GM21717 (cell line): Measurements from ENCODE around the gene GRM4.

Experiments used
- ATAC-seq: cut with Tn5 transposase; IDR thresholded peaks from one replicate; pipeline ENCODE4 v1.9.1; 2021; ENCODE audit warnings: mild to moderate bottlenecking, moderate library complexity; ENCODE audit not compliant: unreplicated experiment

The GRM4 gene

DNA sequence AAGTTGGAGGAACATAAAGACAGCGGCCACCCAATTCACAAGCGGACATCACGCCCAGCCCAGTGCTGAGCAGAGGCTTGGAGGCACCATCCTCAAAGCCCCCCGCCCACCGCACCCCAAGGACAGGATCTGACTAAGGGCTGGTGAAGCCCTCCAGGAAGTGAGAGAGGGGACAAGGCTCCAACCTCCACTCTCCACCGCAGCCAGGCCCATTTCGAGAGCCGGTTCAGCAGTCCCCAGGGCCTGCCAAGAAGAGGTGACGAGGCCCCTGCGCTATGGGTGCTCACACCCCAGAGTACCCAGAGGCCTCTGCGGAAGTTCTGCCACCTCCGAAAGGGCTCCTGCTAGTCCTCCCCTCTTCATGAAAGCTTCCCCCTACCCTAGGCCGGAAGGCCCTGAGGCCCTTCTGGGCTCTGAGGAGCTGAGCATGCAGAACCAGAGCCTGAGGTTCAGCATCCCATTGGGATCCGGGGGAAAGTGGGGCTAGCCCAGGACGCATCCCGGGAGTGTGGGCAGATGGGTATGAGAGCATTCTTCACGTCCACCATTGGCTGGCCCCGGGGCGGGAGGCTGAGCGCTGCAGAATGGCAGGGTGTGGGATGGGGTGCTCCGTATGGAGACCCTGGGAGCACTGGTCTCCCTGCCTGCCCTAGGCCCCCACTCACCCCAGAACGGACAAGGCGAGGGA lies 2.5 kb downstream of the GRM4 start:
- no peak for ATAC-seq

GRCh38 chr6:34142061-34142998 lies 3.6 kb downstream of the GRM4 start:
- ATAC-seq, result no peak

DNA sequence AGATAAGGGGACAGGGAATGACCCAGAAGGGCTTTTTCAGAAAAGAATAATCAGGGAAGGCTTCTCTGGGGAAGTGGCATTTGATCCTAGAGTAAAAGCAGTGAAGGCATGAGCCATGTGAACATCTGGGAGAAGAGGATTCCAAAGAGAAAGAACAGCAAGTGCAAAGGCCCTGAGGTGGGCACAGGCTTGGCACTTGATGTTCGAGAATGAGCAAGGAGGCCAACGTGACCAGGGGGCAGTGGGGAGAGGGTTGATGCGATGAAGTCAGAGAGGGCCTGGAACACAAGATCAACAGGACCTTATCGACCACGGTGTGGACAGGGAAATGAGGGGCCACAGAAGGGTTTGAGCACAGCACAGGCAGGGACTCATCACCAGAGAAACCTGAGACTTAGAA lies 5.8 kb downstream of the GRM4 start:
- ATAC-seq, result no peak

DNA sequence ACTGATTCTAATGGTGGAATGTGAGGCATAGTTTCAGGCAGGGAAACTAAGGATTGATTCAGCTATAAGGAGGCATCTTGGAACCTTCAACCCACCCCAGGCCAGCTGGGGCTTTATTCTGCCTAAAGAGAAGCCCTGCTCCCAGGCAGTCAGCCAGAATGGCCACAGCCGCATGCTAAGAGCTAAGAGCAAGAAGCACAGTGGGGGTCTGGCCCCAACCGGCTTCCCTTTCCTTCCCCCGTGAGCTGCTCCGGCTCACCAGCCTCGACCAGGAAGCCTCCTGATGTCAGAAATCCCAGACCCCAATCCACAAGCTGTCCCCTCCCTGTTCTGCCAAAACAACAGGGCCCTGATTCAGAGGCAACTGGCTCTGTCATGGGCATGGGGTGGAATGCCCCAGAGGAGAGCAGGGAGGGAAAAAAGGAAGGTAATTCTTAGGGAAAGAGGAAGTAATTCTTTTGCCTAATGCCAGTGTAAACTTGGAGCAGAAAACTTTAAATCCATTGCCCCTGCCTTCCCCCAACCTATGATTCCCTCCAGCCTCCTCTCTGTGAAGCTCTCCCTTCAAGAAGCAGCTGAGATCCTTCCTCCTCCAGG lies 6.9 kb downstream of the GRM4 start:
- no peak for ATAC-seq

GRCh38 chr6:34138191-34138590 lies 7.7 kb downstream of the GRM4 start:
- ATAC-seq, result no peak

- no peak for ATAC-seq
Measured at GRCh38 chr6:34135541-34135940, 10.3 kb downstream of the GRM4 start.

DNA sequence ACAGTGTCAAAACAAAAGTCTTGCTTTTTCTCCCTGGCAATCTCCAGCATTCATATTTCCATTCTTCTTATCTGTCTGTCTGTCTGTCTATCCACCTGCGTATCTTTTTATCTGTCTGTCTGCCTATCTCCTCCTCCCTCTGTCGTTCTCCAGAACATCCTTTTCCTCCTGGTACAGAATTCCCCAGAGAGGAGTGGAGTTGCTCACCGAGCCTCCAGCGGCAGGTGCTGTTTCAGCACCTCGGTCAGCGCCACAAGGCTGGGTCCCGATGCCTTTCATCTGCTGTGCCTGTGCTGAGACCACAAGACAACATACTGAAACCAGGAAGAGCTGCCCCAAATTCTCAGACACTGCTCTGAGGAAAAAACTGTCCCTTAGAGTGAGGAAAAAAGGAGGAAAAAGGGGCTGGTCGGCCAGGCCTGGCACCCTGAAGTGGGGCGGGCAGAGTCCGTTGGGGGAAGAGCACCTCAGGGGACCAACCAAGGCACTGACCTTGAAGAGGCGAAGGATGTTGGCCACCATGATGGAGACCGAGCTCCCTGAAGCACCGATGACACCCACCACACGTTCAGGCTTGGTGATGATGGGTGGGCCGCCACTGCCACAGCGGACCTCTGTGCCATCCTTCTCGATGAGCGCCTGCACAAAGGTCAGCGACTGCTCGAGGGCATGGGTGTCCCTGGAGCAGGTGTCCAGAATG lies 13.3 kb downstream of the GRM4 start:
- ATAC-seq, result no peak

- no peak for ATAC-seq
Measured at GRCh38 chr6:34131326-34132290, 14.3 kb downstream of the GRM4 start.

GRCh38 chr6:34130862-34131261 lies 15.0 kb downstream of the GRM4 start:
- ATAC-seq, result no peak

DNA sequence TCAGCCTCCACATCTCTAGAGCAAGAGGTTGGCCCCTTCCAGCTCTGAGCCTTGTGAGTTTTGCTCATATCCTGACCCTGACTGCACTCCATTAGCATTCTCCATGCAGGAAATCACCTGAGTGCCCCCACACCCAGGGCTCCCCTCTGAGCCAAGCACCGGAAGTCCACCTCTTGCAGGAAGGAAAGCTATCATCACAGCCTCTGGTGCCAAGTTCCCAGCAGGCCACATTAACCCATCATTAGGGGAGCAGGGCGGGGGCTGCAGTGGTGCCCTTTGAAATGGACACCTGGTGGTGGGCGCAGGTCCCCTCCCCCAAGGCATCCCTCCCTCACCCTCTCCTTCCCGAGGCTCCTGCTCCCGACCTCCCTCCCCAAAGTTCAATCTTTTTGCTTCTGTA lies 16.1 kb downstream of the GRM4 start:
- ATAC-seq, result no peak

GRCh38 chr6:34128045-34128444 lies 17.8 kb downstream of the GRM4 start:
- no peak for ATAC-seq

- ATAC-seq, result no peak
Measured at GRCh38 chr6:34126419-34126818, 19.5 kb downstream of the GRM4 start.

DNA sequence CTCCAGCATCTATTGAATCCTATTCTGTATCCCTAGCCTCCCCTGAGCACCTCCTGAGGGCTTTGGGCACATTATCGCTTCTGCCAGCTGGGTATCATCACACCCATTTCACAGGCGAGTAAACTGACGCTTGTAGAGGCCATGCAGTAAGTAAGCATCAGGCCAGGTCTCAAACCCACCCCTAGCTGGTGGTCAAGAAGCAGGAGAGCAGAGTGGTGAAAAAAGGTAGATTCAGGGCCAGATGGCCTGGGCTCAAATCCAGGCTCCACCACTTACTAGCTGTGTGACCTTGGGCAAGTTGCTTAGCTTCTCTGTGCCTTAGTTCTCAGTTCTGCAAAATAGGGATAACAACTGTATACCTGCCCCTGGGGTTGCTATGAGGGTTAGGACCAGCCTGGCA lies 19.9 kb downstream of the GRM4 start:
- ATAC-seq, result no peak

- no peak for ATAC-seq
Measured at GRCh38 chr6:34120953-34121675, 24.8 kb downstream of the GRM4 start.

DNA sequence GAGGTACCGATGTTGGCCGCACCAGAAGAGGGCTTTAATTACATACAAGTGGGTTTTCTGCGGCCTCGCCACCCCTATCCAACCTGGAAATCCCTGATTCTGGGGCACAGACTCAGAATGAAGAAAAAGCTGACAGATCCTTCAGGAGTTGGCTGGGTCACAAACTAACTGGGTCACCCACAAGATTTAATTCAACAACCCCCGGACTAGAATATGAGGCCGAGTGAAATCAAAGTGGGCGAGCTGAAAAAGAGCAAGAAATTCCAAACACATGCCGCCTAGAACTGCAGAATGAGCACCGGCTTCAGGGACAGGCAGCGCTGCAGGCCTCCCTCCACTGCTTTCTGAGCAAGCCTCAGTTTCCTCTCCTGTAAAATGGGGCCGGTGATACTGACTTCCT lies 30.0 kb downstream of the GRM4 start:
- ATAC-seq, result no peak

DNA sequence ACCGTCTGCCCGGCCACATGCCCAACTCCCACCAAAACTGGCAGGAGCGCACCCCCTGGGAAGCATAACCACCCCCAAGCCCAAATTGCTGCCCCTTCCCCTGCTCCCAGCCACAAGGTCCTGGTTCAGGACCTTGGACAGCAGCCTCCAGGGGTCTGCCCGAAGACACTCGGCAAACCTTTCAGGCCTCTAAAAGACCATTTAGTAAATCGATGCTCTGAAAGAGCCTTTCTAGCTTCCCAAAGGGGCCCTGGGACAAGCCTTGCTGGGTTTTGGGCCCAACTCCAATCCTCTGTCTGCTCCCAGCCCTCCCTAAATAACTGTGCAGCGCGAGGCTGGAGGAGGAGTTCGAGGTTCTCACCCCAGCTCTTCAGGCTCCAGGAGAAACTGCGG lies 30.5 kb downstream of the GRM4 start:
- ATAC-seq, result no peak

DNA sequence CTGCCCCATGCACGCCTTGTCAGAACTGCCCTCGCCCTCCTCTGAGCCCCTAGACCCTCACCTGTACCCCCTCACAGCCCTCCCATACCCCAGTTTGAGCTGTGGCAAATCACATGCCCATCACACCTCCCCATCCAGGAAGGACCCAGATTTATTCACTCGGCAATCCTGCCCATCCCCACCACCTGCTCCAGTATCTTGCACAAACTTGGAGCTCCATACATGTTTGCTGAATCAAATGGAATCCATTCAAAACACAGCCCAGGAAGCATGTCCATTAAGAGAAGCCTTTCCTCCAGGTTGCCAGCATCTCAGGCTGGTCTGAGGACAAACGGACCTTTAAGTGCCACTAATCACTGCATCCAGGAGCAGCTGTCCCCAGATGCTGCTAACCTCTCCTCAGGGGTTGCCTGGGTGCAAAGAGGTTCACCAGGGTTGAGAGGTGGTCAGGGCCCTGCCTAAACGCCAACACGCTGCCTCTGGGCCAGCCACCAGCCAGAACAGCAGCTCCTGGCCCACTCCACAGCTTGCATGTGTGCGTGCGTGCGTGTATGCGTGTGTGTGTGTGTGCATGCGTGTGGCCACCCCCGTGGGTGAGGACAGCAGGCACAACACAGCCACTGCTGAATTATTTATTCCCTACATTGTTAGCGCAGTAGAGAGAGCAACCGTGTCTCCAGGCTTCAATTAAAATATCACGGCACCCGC lies 31.0 kb downstream of the GRM4 start:
- ATAC-seq, result no peak

DNA sequence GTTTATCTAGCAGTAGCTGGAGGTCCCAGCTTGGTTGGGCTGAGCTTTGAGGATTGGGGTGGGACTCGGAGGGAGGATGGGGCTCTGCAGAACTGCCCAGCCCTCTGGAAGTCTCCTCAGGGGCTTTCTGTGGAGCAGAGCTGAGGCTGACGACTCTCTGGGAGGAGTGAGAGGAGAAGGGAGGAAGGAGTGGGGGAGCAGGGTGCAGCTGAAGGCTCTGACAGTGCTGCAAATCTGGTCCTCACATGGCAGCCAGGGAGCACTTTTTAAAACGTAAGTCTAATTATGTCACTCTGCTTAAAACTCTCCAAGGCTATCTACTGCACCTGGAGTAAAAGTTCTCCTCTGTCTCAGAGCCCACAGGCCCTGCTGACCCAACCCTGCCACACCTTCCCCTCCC lies 32.4 kb downstream of the GRM4 start:
- ATAC-seq, result no peak

DNA sequence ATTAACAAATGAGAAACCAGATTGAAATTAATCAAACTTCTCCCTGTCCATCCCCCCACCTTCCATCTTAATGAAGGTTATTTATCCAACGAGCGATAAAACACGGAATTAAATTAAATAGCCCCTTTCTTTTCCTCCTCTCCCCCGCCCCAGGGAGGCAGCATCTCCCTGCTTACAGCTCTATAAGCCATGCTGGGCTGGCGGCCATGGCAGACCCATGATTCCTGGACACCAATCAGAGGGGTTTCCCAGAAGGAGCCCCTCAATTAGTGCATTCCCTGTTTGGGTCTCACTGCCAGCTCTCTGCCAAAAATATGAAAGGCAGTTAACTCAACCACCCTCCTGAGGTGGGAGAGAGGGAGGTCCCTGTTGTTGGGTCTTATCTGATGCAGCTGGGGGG lies 33.8 kb downstream of the GRM4 start:
- ATAC-seq, result no peak
